Stimulated activated CD4-positive, alpha-beta T cell treated with anti-CD3 and anti-CD28 coated beads, Interleukin-4, amount 100 ng/mL, for 1 hour (primary cell): ENCODE data around the gene TRAPPC5.

Source experiments
- DNase-seq: peaks from one replicate; pipeline ENCODE4 v3.0.0-alpha.2; 2020

TRAPPC5 gene

DNA sequence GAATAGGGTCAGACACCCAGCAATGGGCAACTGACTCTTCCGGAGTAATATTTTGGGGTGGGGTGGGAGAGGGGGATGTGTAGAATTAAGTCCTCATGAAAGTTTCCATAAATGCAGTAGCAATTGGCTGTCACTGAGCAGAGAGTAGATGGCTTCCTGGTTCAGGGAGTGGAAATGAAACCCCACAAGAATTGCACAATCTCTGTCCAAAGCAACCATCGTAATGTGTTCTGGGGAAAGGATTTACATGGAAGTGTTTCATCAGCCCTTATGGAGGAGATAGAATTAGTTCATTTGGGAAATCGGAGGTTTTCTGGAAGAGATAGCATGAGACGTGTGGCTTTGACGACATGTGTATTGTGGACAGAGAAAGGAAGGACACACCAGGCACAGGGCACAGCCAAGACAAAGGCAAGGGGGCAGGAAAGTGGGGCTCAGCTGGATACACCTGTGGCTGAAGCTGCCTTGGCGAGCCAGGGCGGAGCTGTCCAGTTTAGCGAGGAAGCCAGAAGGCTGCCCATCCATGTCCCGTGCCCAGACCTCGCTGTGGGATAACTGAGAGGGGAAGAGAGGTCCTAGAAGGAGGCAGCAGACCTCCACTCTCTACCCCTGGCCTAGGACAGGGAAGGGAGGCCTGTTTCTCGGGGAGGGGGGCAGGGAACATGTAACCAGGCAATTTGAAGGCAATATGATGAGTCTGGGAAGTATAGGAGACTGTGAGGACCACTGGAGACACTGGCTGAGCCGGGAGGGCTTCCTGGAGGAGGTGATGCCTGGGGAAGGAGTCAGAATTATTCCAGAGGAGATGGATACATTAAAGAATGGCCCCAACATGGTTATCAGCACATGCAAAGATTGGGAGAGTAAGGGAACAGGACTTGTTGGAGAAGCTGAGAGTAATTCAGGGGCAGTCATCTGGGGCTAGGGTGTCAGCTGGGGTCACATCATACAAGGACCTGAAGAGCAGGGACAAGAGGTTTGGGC, 53.9 kb downstream of the TRAPPC5 start:
- DNase-seq: no peak

DNA sequence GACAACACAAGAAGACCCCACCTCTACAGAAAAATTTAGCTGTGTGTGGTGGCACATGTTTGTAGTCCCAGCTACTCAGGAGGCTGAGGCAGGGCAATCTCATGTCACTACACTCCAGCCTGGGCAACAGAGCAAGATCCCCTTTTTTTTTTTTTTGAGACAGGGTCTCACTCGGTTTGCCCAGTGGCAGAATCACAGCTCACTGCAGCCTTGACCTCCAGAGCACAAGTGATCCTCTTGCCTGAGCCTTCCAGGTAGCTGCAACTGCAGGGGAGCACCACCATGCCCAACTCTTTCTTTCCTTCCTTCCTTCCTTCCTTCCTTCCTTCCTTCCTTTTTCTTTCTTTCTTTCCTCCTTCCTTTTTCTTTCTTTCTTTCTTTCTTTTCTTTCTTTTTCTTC, 55.5 kb downstream of the TRAPPC5 start:
- no peak for DNase-seq

DNA sequence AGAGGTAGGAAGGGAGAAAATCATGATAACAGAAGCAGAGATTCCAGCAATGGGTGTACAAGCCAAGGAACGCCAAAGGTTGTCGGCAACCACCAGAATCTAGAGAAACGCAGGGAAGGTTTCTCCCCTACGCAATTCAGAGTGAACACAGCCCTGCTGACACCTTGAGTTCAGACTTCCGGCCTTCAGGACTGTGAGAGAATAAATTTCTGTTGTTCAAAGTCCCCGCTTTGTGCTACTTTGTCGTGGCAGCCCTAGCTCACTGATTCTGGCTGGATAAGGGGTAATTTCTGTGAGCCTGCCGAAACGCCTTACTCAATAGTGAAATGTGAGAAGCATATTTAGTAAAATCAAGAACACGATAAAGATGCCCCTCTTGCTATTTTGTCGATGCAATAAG, 56.6 kb downstream of the TRAPPC5 start:
- DNase-seq: no peak
